SK-N-SH (cell line): ENCODE measurements around the gene PTK7. TPM values are rescaled to one million over a fixed set of nuclear protein-coding genes. Genes with fewer than 3 reads are reported as not detected.
A peak's percentile ranks its signal among the peaks of the same experiment; 100 is the strongest.

Experiments
- CTCF ChIA-PET: fragments of 300-600, 350-600 bp; formaldehyde crosslinking; extraction: SDS; loops from one replicate; lab custom pipeline; 2021; lab: Yijun Ruan, JAX
- POLR2A ChIA-PET: fragments of 350-600 bp; sonication (Branson Sonifier 250); formaldehyde crosslinking; extraction: SDS; loops from one replicate; lab custom pipeline; 2020; ENCODE audit warnings: antibody characterized with exemption, inconsistent platforms; lab: Yijun Ruan, JAX
- DNase-seq: peaks from one replicate; pipeline ENCODE4 v3.0.0; 2012
- H2AFZ ChIP-seq: fragments of 200-600 bp; sonication (generic); 2 replicates; pipeline ENCODE4 v1.8.1; 2016; ENCODE audit warnings: antibody characterized with exemption, mild to moderate bottlenecking, low read depth
- H3F3A ChIP-seq: fragments of 200-600 bp; sonication (generic); replicated peaks from 2 replicates; pipeline ENCODE3; 2016; ENCODE audit warnings: antibody characterized with exemption, mild to moderate bottlenecking; ENCODE audit not compliant: insufficient read depth
- H3K27ac ChIP-seq, 2 experiments: fragments of 200-500 bp in 1 of 2; fragments of 200-600 bp in 1 of 2; sonication (Bioruptor generic) in 1 of 2; sonication (generic), shearing (Covaris generic) in 1 of 2; 2 replicates each; pipeline versions ENCODE4 v1.5.1 to v1.6.1; 2014 to 2016; ENCODE audit warnings: low read depth in 2 of 2, inconsistent platforms in 1 of 2, low read length in 1 of 2, mild to moderate bottlenecking in 1 of 2, mixed read lengths in 1 of 2
- H3K27me3 ChIP-seq: fragments of 200-600 bp; sonication (generic), shearing (Covaris generic); 2 replicates; pipeline ENCODE4 v1.6.1; 2016; ENCODE audit warnings: mixed run types; ENCODE audit not compliant: insufficient read depth
- H3K36me3 ChIP-seq, 2 experiments: fragments of 200-500 bp in 1 of 2; fragments of 200-600 bp in 1 of 2; sonication (Bioruptor generic) in 1 of 2; sonication (generic) in 1 of 2; replicated peaks in 1 of 2; 2 replicates each; pipeline versions ENCODE3 to v1.5.1; 2014 to 2016; ENCODE audit warnings: low read length in 1 of 2, mild to moderate bottlenecking in 1 of 2; ENCODE audit not compliant: insufficient read depth in 2 of 2, control insufficient read depth in 1 of 2
- H3K4me1 ChIP-seq, 2 experiments: fragments of 200-500 bp in 1 of 2; fragments of 200-600 bp in 1 of 2; sonication (Bioruptor generic) in 1 of 2; sonication (generic), shearing (Covaris generic) in 1 of 2; 2 replicates each; pipeline versions ENCODE4 v1.5.1 to v1.6.1; 2014 to 2016; ENCODE audit warnings: low read depth in 1 of 2, low read length in 1 of 2, mixed run types in 1 of 2; ENCODE audit not compliant: insufficient read depth in 2 of 2, control insufficient read depth in 1 of 2
- H3K4me2 ChIP-seq: fragments of 200-600 bp; sonication (generic), shearing (Covaris generic); 2 replicates; pipeline ENCODE4 v1.6.1; 2017; ENCODE audit warnings: mixed run types
- H3K4me3 ChIP-seq, 2 experiments: fragments of 200-500 bp in 1 of 2; fragments of 200-600 bp in 1 of 2; sonication (Bioruptor generic) in 1 of 2; sonication (generic), shearing (Covaris generic) in 1 of 2; 2 replicates each; pipeline versions ENCODE4 v1.5.1 to v1.8.1; 2014 to 2016; ENCODE audit warnings: low read depth in 2 of 2, inconsistent platforms in 1 of 2, low read length in 1 of 2, mild to moderate bottlenecking in 1 of 2, mixed read lengths in 1 of 2, moderate library complexity in 1 of 2
- H3K79me2 ChIP-seq: fragments of 200-600 bp; sonication (generic); 2 replicates; pipeline ENCODE4 v1.8.1; 2017; ENCODE audit warnings: mild to moderate bottlenecking; ENCODE audit not compliant: insufficient read depth
- H3K9ac ChIP-seq: fragments of 200-600 bp; sonication (generic); 2 replicates; pipeline ENCODE4 v1.6.1; 2017; ENCODE audit warnings: mixed run types
- H3K9me2 ChIP-seq: fragments of 200-600 bp; sonication (generic); 2 replicates; pipeline ENCODE4 v1.6.1; 2017; ENCODE audit warnings: mixed run types
- H3K9me3 ChIP-seq: fragments of 200-600 bp; sonication (generic); 2 replicates; pipeline ENCODE4 v1.6.1; 2017; ENCODE audit warnings: mixed run types, mild to moderate bottlenecking, moderate library complexity
- H4K20me1 ChIP-seq: fragments of 200-600 bp; sonication (generic); 2 replicates; pipeline ENCODE4 v1.6.1; 2017; ENCODE audit warnings: mild to moderate bottlenecking, mixed run types; ENCODE audit not compliant: insufficient read depth
- CHD2 ChIP-seq: fragments of 150-350 bp; IDR thresholded peaks from 2 replicates; pipeline ENCODE4 v1.6.1; 2018; ENCODE audit warnings: low read length; ENCODE audit not compliant: partially characterized antibody
- FOSL2 ChIP-seq: IDR thresholded peaks from 2 replicates; pipeline ENCODE4 v1.4.0; 2012; ENCODE audit warnings: low read depth, mild to moderate bottlenecking, moderate library complexity, borderline replicate concordance
- FOXM1 ChIP-seq: IDR thresholded peaks from 2 replicates; pipeline ENCODE4 v1.4.0; 2012; ENCODE audit warnings: low read depth, mild to moderate bottlenecking
- GATA2 ChIP-seq: sonication (generic); formaldehyde crosslinking; IDR thresholded peaks from 2 replicates; pipeline ENCODE4 v1.5.0; 2020; ENCODE audit warnings: mild to moderate bottlenecking, missing genetic modification reagents
- NFIC ChIP-seq: IDR thresholded peaks from 2 replicates; pipeline ENCODE4 v1.4.0; 2012; ENCODE audit warnings: borderline replicate concordance
- NRF1 ChIP-seq: IDR thresholded peaks from 2 replicates; pipeline ENCODE4 v1.6.1; 2012; ENCODE audit warnings: low read depth, mild to moderate bottlenecking, low read length
- POLR2AphosphoS5 ChIP-seq: IDR thresholded peaks from 2 replicates; pipeline ENCODE4 v1.6.1; 2012; ENCODE audit warnings: low read depth, low read length
- RAD21 ChIP-seq: IDR thresholded peaks from 2 replicates; pipeline ENCODE4 v1.6.1; 2012; ENCODE audit warnings: mild to moderate bottlenecking, low read length
- RCOR1 ChIP-seq: fragments of 150-350 bp; IDR thresholded peaks from 2 replicates; pipeline ENCODE4 v1.6.1; 2017; ENCODE audit warnings: antibody characterized with exemption, low read length
- RFX5 ChIP-seq: IDR thresholded peaks from 2 replicates; pipeline ENCODE4 v1.6.1; 2012; ENCODE audit warnings: mild to moderate bottlenecking, improper control_type of control experiment, low read length
- RXRA ChIP-seq: IDR thresholded peaks from 2 replicates; pipeline ENCODE4 v1.4.0; 2012; ENCODE audit warnings: low read depth, mild to moderate bottlenecking, borderline replicate concordance
- SMC3 ChIP-seq: IDR thresholded peaks from 2 replicates; pipeline ENCODE4 v1.6.1; 2012; ENCODE audit warnings: low read depth, low read length, improper control_type of control experiment
- TCF12 ChIP-seq: IDR thresholded peaks from 2 replicates; pipeline ENCODE4 v1.4.0; 2012
- TEAD4 ChIP-seq: IDR thresholded peaks from 2 replicates; pipeline ENCODE4 v1.4.0; 2012; ENCODE audit warnings: mild to moderate bottlenecking, borderline replicate concordance; ENCODE audit not compliant: insufficient read depth
- YY1 ChIP-seq: IDR thresholded peaks from 2 replicates; pipeline ENCODE4 v1.4.0; 2012; ENCODE audit warnings: low read depth, mild to moderate bottlenecking
- WGBS: methylation state at CpG from one replicate; pipeline ENCODE4 v1.1.6; 2017; ENCODE audit warnings: low lambda C conversion rate; 5-methylcytosine and 5-hydroxymethylcytosine counted together
- polyA plus RNA-seq, 3 experiments: library from polyadenylated mRNA; depleted of rRNA; stranded (reverse); fragments of >200 nt; gene quantifications; 2 replicates each; pipeline ENCODE4 v1.2.3, GENCODE V29; 2012
- TF ChIP-seq, protein P1 (sequence below): IDR thresholded peaks from 2 replicates; pipeline ENCODE4; 2012
- TF ChIP-seq, protein P2 (sequence below): fragments of 200-600 bp; sonication (generic); IDR thresholded peaks from 2 replicates; pipeline ENCODE4 v1.6.1; 2017; ENCODE audit warnings: antibody characterized with exemption, mild to moderate bottlenecking, moderate library complexity
- TF ChIP-seq, protein P3 (sequence below): IDR thresholded peaks from 2 replicates; pipeline ENCODE4 v1.6.1; 2012; ENCODE audit warnings: mild to moderate bottlenecking, low read depth, low read length, moderate library complexity

Gene PTK7
- polyA plus RNA-seq, 1 of the 3 experiments (the other 2 are of a cell fraction): 105 TPM

DNA sequence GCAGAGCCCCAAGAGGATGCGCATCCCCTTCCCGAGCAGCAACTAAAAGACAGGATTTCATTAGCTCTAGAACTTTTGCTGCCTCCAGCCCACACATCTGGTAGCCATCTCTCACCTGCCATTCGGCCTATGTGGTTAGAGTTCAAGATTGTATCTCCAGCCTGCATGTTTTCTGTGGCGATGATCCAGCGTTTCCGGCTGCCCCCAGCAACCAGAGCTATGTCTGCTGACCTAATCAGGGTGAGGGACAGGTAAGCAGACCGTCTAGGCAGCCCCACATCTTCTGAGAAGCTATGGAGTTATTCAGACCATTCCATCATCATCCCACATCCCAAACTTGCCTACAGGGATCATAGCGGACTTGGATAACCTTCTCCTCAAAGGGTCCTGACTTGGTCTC is 20.1 kb upstream of the PTK7 start:
- POLR2A ChIA-PET: interaction anchor here (1.4 kb wide), 1 partner anchor 35 kb away, joined by 3 read pairs; no protein-coding TSS in a partner anchor
- TF ChIP-seq, protein P1, sequence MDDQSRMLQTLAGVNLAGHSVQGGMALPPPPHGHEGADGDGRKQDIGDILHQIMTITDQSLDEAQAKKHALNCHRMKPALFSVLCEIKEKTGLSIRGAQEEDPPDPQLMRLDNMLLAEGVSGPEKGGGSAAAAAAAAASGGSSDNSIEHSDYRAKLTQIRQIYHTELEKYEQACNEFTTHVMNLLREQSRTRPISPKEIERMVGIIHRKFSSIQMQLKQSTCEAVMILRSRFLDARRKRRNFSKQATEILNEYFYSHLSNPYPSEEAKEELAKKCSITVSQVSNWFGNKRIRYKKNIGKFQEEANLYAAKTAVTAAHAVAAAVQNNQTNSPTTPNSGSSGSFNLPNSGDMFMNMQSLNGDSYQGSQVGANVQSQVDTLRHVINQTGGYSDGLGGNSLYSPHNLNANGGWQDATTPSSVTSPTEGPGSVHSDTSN: no peak
- TF ChIP-seq, protein P2, sequence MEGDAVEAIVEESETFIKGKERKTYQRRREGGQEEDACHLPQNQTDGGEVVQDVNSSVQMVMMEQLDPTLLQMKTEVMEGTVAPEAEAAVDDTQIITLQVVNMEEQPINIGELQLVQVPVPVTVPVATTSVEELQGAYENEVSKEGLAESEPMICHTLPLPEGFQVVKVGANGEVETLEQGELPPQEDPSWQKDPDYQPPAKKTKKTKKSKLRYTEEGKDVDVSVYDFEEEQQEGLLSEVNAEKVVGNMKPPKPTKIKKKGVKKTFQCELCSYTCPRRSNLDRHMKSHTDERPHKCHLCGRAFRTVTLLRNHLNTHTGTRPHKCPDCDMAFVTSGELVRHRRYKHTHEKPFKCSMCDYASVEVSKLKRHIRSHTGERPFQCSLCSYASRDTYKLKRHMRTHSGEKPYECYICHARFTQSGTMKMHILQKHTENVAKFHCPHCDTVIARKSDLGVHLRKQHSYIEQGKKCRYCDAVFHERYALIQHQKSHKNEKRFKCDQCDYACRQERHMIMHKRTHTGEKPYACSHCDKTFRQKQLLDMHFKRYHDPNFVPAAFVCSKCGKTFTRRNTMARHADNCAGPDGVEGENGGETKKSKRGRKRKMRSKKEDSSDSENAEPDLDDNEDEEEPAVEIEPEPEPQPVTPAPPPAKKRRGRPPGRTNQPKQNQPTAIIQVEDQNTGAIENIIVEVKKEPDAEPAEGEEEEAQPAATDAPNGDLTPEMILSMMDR: no peak
- no peak for TF ChIP-seq NFIC
- no peak for TF ChIP-seq FOSL2
- TF ChIP-seq POLR2AphosphoS5: no peak
- no peak for TF ChIP-seq RXRA
- no peak for TF ChIP-seq RCOR1
- no peak for TF ChIP-seq YY1
- no peak for TF ChIP-seq RFX5
- no peak for TF ChIP-seq NRF1
- no peak for TF ChIP-seq CHD2
- TF ChIP-seq RAD21: no peak
- no peak for TF ChIP-seq TCF12
- no peak for TF ChIP-seq SMC3
- TF ChIP-seq, all 33 proteins: peak for 0
- CTCF ChIA-PET: interaction anchor here (0.6 to 1.5 kb wide), 2 partner anchors 13 to 92 kb away, joined by 4 to 6 read pairs; no protein-coding TSS in a partner anchor
- Histone ChIP-seq H3K79me2 (peaks cover 65% of the 10 kb centered on the region), H4K20me1 (no peaks in the 10 kb centered on the region), H3K4me3 (no peak overlapping the region), H2AFZ (no peak overlapping the region), H3K9me3 (no peaks in the 10 kb centered on the region), H3K36me3 (peaks cover 7 to 20% of the 10 kb centered on the region in 2 experiments), H3K4me1 (peaks cover 11 to 36% of the 10 kb centered on the region in 2 experiments), H3K9me2 (no peaks in the 10 kb centered on the region), H3K27ac (no peak overlapping the region; a peak in 1 of 4 replicates), H3F3A (peaks cover 11% of the 10 kb centered on the region), H3K4me2 (no peak overlapping the region), H3K27me3 (no peaks in the 10 kb centered on the region), H3K9ac (no peak overlapping the region)
- DNase-seq: no peak
- WGBS: 70% methylated on average over 8 of the region's 8 CpGs

DNA sequence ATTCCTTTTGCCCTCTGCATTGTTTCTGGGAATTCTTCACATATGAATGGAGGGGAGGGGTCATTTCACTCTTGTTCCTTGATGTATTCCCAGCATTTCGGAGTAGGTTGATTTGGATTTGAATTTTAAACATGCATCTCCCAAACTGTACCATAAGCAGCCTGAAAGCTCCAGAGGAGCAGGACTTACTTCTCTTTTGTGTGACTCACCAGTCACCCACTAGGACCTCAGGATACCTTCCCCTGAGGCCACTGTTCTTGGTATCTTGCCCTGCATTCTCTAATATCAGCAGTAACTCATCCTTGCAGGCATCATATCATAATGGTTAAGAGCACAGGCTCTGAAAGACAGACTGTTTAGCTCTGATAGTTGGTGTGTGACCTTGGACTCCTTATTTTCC is 17.6 kb upstream of the PTK7 start:
- ChIA-PET POLR2A (interaction anchor here (0.9 to 2.7 kb wide), 5 partner anchors 18 to 79 kb away, joined by 3 to 9 read pairs (median 5); partner anchors contain the start of genes KLHDC3, MEA1, PEX6 and PTK7), CTCF (no interaction called here)
- H3F3A ChIP-seq: peaks cover 11% of the 10 kb centered on the region
- H3K27me3 ChIP-seq: no peaks in the 10 kb centered on the region
- H3K36me3 ChIP-seq: peaks cover 7 to 14% of the 10 kb centered on the region in 2 experiments
- peak overlapping the region; percentile 76 for H3K4me2 ChIP-seq
- H3K4me3 ChIP-seq: peak overlapping the region; percentile 90 to 92
- H3K79me2 ChIP-seq: peaks cover 40% of the 10 kb centered on the region
- H3K27ac ChIP-seq: peak overlapping the region in 1 of 2 experiments; percentile 41; a peak in 2 of 4 replicates
- no peaks in the 10 kb centered on the region for H3K9me3 ChIP-seq
- DNase-seq: no peak
- peak overlapping the region; percentile 75; the same call in 1 of the 2 replicates for H2AFZ ChIP-seq
- WGBS: 0% methylated on average over 1 of the region's 1 CpG
- H3K9me2 ChIP-seq: no peaks in the 10 kb centered on the region
- peaks cover 3 to 17% of the 10 kb centered on the region in 2 experiments; a peak in 3 of 4 replicates for H3K4me1 ChIP-seq
- peak overlapping the region; percentile 91 for H3K9ac ChIP-seq
- H4K20me1 ChIP-seq: no peaks in the 10 kb centered on the region
- TF ChIP-seq, protein P3, sequence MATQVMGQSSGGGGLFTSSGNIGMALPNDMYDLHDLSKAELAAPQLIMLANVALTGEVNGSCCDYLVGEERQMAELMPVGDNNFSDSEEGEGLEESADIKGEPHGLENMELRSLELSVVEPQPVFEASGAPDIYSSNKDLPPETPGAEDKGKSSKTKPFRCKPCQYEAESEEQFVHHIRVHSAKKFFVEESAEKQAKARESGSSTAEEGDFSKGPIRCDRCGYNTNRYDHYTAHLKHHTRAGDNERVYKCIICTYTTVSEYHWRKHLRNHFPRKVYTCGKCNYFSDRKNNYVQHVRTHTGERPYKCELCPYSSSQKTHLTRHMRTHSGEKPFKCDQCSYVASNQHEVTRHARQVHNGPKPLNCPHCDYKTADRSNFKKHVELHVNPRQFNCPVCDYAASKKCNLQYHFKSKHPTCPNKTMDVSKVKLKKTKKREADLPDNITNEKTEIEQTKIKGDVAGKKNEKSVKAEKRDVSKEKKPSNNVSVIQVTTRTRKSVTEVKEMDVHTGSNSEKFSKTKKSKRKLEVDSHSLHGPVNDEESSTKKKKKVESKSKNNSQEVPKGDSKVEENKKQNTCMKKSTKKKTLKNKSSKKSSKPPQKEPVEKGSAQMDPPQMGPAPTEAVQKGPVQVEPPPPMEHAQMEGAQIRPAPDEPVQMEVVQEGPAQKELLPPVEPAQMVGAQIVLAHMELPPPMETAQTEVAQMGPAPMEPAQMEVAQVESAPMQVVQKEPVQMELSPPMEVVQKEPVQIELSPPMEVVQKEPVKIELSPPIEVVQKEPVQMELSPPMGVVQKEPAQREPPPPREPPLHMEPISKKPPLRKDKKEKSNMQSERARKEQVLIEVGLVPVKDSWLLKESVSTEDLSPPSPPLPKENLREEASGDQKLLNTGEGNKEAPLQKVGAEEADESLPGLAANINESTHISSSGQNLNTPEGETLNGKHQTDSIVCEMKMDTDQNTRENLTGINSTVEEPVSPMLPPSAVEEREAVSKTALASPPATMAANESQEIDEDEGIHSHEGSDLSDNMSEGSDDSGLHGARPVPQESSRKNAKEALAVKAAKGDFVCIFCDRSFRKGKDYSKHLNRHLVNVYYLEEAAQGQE: no peak
- TF ChIP-seq GATA2 (CRISPR knock-in tag): no peak
- TF ChIP-seq FOXM1: no peak
- TF ChIP-seq TEAD4: no peak
